ENCODE data around the gene APLP1. TPM values are rescaled to one million over a fixed set of nuclear protein-coding genes. Genes with fewer than 3 reads are reported as not detected.
A peak's percentile ranks its signal among the peaks of the same experiment; 100 is the strongest.

The APLP1 gene
- total and polyA plus RNA-seq, 3 donors from 2014 or later, result 37.9 to 54.3 (median 45.7) TPM

GRCh38 chr19:35879770-35880317 is 11.5 kb downstream of the APLP1 start:
- H3K36me3 ChIP-seq (ENCODE audit: low read depth, missing control alignments), result no peaks in the 10 kb centered on the region
- 2% methylated on average over 19 to 28 of the region's 28 CpGs for WGBS, 2 donors
- intact Hi-C loops (cut with DNase I; ENCODE audit: low total_unique reads), result loop anchor here (2.0 kb wide), 1 partner anchor 53 kb away; no protein-coding TSS in a partner anchor

DNA sequence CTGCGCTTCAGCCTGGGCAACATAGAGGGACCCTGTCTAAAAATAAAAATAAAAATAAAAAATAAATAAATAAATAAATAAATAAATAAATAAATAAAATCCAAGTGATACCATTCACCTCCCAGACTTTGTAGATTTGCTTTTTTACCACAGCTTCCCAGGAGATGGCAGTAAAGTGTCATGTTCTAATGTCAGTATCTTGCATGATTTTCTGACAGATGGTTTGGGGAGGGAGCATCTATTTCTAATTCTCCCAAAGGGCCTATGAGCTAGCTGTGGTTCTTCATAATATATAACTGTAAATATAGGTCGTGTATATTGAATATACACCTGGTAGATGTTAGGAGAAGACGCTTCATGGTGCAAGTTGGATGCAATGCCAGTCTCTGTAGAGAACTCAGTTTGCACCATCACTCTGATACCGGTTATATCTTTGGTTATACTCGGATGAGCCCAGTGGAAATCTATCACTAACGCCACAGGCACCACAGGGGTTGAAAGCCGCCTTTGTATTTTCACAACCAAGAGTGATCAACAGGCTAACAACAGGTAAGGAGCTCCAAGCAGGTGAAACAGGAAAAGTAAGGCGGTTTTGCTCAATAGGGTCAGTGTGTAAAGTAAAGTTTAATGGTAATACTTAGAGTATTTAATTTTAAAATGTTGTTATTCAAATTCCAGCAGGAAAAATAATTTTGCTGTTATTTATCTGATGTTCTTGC is 13.9 kb downstream of the APLP1 start:
- Histone ChIP-seq H3K27ac (no peak overlapping the region), H3K4me1 (no peaks in the 10 kb centered on the region), H3K36me3 (ENCODE audit: low read depth, missing control alignments) (no peaks in the 10 kb centered on the region), H3K9me3 (no peaks in the 10 kb centered on the region), H3K4me3 (no peak overlapping the region), H3K27me3 (no peaks in the 10 kb centered on the region)
- DNase-seq, result peak; percentile 41
- intact Hi-C loops (cut with DNase I; ENCODE audit: low total_unique reads), result no loop called here
- TF ChIP-seq POLR2A (IDR thresholded peaks at IDR 0.05), result no peak
- TF ChIP-seq, protein P1, sequence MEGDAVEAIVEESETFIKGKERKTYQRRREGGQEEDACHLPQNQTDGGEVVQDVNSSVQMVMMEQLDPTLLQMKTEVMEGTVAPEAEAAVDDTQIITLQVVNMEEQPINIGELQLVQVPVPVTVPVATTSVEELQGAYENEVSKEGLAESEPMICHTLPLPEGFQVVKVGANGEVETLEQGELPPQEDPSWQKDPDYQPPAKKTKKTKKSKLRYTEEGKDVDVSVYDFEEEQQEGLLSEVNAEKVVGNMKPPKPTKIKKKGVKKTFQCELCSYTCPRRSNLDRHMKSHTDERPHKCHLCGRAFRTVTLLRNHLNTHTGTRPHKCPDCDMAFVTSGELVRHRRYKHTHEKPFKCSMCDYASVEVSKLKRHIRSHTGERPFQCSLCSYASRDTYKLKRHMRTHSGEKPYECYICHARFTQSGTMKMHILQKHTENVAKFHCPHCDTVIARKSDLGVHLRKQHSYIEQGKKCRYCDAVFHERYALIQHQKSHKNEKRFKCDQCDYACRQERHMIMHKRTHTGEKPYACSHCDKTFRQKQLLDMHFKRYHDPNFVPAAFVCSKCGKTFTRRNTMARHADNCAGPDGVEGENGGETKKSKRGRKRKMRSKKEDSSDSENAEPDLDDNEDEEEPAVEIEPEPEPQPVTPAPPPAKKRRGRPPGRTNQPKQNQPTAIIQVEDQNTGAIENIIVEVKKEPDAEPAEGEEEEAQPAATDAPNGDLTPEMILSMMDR (IDR thresholded peaks at IDR 0.05), result peak in 2 of 3 experiments; percentile 24 to 45
- WGBS, 2 donors, result 44 to 52% methylated on average over 8 of the region's 8 CpGs

More at GRCh38 chr19:35879770-35880317, 11.5 kb downstream of the APLP1 start:
- Histone ChIP-seq H3K4me1 (no peaks in the 10 kb centered on the region), H3K4me3 (no peak overlapping the region), H3K27ac (no peak overlapping the region), H3K27me3 (no peaks in the 10 kb centered on the region), H3K9me3 (no peaks in the 10 kb centered on the region)
- TF ChIP-seq, protein P1 (IDR thresholded peaks at IDR 0.05), result no peak
- TF ChIP-seq POLR2A (IDR thresholded peaks at IDR 0.05), result no peak
- DNase-seq, result peak; percentile 94

DNA sequence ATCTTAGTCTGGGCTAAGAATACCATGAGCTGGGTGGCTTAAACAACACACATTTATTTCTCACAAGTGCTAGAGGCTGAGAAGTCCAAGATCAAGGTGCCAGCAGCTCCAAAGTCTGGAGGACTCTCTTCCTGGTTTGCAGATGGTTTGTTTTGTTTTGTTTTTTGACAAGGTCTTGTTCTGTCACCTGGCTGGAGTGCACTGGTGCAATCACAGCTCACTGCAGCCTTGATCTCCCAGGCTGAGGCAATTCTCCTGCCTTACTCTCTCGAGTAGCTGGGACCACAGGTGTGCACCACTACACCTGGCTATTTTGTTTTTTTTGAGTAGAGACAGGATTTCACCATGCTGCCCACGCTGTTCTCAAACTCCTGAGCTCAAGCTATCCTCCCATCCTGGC is 15.5 kb downstream of the APLP1 start:
- Histone ChIP-seq H3K4me3 (no peak overlapping the region), H3K36me3 (ENCODE audit: low read depth, missing control alignments) (no peaks in the 10 kb centered on the region), H3K27ac (no peak overlapping the region), H3K4me1 (no peaks in the 10 kb centered on the region), H3K27me3 (no peaks in the 10 kb centered on the region), H3K9me3 (no peaks in the 10 kb centered on the region)
- TF ChIP-seq, protein P1 (IDR thresholded peaks at IDR 0.05), result no peak
- no peak for TF ChIP-seq POLR2A (IDR thresholded peaks at IDR 0.05)
- no peak for DNase-seq
- WGBS, 2 donors, result 78 to 83% methylated on average over 2 of the region's 2 CpGs
- intact Hi-C loops (cut with DNase I; ENCODE audit: low total_unique reads), result no loop called here

GRCh38 chr19:35885225-35885738 is 16.9 kb downstream of the APLP1 start:
- H3K4me3 ChIP-seq, result no peak overlapping the region
- intact Hi-C loops (cut with DNase I; ENCODE audit: low total_unique reads), result no loop called here
- H3K27me3 ChIP-seq, result no peaks in the 10 kb centered on the region
- H3K9me3 ChIP-seq, result no peaks in the 10 kb centered on the region
- no peaks in the 10 kb centered on the region for H3K4me1 ChIP-seq
- no peaks in the 10 kb centered on the region for H3K36me3 ChIP-seq (ENCODE audit: low read depth, missing control alignments)
- 90 to 91% methylated on average over 6 of the region's 6 CpGs for WGBS, 2 donors
- TF ChIP-seq, protein P1 (IDR thresholded peaks at IDR 0.05), result no peak
- no peak for TF ChIP-seq POLR2A (IDR thresholded peaks at IDR 0.05)
- no peak for DNase-seq
- no peak overlapping the region for H3K27ac ChIP-seq
